NB4 (cell line): ENCODE data around the gene CLHC1.

Experiments used
- CTCF ChIP-seq: IDR thresholded peaks from one replicate; pipeline ENCODE4 v1.5.1; 2012; ENCODE audit warnings: low read depth, low read length
- MAX ChIP-seq: IDR thresholded peaks from 2 replicates; pipeline ENCODE4 v1.6.1; 2011; ENCODE audit warnings: low read depth, low read length

GRCh38 chr2:55213822-55214221, 18.3 kb downstream of the CLHC1 start:
- TF ChIP-seq MAX (no peak), CTCF (no peak)
